Stimulated activated CD4-positive, alpha-beta T cell treated with anti-CD3 and anti-CD28 coated beads, Interleukin-4, amount 100 ng/mL, for 24 hours (primary cell): ENCODE results near the gene ITSN1.

Source experiments
- DNase-seq: peaks from one replicate; pipeline ENCODE4 v3.0.0-alpha.2; 2020

ITSN1 gene

DNA sequence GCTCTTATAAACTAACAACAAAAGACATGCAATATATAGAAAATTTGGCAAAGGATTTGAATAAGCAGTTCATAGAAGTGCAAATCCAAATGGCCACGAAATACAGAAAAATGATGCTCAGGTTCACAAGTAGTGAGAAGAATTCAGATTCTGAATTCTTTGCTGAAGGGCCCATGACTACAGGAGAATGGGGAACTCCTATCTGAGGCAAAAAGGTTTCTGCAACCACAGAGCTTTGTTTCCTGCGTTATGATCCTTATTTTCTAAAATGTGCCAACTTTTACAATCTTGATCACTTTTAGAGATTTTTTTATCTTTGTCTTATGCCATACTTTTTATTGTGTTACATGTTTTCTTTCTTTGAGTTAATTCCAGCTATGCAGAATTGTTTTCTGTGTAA, 91.3 kb downstream of the ITSN1 start:
- no peak for DNase-seq

- no peak for DNase-seq
Measured at GRCh38 chr21:33734291-33734690, 92.0 kb downstream of the ITSN1 start.

DNA sequence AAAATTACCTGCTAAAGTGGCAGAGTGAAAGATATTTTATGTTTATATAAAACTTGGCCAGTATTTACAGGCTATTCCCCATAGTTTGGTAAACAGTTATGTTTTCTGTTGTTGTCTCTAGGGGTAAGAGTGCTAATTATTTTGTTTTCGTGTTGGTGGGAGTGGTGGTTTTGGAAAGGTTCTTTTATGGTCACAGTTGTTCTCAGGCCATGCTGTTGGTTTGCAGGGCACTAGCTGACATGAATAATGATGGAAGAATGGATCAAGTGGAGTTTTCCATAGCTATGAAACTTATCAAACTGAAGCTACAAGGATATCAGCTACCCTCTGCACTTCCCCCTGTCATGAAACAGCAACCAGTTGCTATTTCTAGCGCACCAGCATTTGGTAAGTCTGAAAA, 92.5 kb downstream of the ITSN1 start:
- DNase-seq = no peak

DNA sequence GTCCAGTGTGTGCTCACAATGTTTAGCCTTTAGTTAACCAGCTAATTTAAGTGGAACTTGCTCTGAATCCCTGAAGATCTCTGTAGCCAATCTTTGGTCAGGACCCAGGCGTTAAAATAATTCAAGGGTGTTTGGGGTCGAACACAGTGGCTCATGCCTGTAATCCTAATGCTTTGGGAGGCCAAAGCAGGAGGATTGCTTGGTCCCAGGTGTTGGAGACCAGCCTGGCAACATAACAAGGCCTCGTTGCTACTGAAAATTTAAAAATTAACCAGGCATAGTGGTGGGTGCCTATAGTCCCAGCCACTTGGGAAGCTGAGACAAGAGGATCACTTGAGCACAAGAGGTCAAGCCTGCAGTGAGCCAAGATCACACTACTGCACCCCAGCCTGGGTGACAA, 94.3 kb downstream of the ITSN1 start:
- DNase-seq = no peak

DNA sequence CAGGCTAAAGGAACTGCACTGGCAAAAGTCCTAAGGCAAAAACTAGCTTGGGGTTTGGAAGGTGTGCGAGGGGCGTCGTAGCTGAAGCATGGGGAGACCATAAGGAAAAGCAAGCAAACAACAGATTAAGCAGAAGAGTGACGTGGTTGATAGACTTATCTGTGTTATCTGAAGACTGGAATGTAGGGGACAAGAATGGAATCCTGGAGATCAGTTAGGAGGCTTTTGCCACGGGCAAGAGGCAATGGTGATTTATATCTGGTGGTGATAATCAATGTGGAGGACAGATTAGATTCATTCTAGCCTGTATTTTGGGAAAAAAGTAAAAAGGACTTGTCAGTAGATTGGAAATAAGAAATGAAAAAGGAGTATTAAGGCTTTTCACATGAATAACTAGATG, 97.4 kb downstream of the ITSN1 start:
- no peak for DNase-seq

DNA sequence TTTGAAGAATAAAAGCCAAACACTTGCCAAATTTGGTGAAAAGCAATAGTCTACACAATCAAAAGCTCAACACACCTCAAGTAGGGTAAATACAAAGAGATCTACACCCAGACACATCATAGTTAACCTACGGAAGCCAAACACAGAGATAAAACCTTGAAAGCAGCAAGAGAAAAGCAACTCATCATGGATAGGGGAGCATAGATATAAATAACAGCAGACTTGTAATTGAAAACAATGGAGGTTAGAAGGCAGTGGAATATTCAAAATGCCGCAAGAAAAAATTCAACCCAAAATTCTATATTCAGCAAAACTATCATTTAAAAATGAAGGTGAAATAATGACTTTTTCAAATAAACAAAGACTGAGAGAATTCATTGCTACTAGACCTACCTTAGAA, 105.1 kb downstream of the ITSN1 start:
- DNase-seq = no peak

DNA sequence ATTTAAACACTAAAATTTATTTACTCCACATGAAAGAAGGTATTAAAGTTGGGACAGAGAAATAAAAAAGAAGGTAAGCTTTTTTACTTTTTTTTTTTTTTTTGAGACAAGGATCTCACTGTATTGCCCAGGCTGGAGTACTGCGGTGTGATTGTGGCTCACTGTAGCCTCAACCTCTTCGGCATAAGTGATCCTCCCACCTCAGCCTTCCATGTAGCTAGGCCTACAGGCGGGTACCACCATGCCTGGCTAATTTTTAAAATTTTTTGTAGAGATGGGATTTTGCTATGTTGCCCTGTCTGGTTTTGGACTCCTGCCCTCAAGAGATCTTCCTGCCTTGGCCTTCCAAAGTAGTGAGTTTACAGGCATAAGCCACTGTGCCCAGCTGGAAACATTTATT, 106.6 kb downstream of the ITSN1 start:
- no peak for DNase-seq

- no peak for DNase-seq
Measured at GRCh38 chr21:33750017-33750416, 107.7 kb downstream of the ITSN1 start.

DNA sequence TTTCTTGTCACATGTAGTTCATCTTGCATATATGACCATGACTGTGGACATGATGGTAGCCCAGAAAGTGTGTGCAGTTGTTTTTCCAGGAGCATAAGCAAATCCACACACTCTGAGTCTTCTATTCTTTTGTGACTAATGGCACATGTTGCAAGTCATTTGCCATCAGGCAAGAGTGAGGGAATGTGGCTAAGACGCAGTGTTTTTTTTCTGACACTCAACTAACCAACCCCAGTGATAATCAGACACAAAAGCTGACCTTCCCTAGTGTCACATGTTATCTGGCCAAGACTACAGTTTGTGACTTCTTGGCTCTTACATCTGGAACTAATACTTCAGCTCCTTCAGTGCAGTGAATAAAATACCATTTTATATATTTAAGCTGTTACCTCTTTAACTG, 108.8 kb downstream of the ITSN1 start:
- DNase-seq = no peak

DNA sequence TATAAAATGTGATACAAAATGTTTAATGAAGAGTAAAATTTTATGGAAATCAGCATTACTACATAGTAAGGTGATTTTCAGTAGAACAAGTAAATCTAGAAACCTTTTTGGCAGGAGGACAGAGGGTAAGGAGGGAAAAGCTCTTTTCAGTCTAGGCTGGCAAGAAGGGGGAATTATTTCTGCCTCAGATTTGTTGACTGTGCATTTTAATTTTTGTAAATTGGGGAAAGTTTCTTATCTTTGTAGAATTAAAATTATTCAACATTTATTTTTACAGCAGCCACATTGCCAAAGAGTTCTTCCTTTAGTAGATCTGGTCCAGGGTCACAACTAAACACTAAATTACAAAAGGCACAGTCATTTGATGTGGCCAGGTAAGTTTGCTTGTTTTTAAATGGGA, 109.2 kb downstream of the ITSN1 start:
- DNase-seq = no peak

DNA sequence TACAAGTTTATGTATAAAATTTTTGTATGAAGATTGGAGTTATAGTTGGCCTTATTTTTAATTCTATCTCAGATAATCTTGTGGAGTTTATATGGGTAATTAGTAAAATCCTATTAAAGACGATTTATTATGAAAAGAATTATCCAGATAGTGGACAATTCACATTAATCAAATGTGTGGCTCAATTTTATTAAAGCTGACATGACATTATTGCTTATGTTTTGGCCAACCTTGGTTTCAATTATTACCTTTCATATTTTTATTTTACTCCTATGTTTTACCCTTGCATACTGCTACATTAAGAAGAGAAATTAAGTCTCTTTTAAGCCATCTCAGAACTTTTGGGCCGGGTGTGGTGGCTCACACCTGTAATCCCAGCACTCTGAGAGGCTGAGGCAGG, 110.0 kb downstream of the ITSN1 start:
- no peak for DNase-seq

DNA sequence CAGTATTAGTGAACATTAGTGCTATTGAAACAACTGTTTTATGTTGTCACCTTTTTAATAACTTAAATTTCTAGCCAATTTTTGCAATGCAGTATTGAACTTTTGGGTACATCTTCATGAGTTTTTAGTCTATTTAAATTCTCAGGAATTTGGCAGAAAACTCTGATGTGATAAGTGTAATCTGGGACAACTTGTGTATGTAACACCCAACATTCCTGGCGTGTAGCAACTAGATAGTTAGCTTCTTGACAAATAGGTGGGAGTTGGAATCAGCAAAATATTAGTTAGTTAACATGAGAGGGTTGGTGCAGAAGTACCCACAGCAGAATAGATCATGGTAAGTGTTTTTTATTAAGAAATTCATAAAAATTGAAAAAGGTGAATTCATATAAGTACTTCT, 111.6 kb downstream of the ITSN1 start:
- DNase-seq = no peak

GRCh38 chr21:33754481-33754880, 112.2 kb downstream of the ITSN1 start:
- no peak for DNase-seq

DNA sequence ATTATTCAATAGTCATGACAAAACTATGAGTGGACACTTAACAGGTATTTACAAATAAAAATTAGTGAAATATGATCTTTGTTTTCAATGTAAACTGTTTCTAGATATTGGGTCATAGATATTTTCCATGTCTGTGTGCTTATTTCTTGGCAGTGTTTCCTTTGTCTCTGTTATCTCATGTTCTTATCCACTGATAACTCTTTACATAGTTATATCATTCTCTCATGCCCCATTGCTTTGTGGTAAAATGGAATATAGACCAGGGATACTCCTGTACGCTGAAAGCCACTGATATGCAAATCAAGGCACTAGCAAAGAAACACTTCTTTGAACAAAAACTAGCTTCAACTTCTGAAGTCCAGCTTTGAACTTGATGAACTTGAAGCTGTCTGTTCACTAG, 113.1 kb downstream of the ITSN1 start:
- no peak for DNase-seq

DNA sequence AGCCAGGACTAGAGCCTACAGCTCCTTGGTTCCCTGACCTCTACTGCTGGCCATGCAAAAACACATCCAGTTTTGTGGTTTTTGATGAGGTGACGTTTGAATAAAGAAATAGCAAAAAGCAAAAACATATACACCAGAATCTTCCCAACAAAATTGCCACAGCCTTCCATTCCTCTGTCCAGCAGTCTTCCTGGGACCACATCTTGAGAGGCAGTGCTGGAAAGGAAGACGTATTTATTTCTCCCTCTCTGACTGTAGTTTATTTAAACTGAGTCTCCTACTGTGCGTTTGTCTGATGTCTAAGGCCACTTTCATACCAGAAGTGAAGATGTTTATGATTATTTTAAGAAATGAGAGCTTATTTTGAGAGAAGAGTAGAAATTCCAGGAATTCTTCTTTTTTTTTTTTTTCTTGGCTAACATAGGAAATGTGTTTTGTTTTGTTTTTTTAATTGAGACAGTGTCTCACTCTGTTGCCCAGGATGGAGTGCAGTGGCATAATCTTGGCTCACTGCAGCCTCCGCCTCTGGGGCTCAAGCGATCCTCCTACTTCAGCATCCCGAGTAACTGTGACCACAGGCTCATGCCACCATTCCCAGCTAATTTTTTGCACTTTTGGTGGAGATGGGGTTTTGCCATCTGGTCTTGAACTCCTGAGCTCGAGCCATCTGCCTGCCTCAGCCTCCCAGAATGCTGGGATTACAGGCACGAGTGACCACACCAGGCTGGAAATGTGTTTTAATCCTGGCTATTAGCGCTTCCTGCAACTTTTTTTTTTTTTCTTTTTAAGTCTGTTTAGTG, 118.5 kb downstream of the ITSN1 start:
- DNase-seq = no peak

GRCh38 chr21:33761441-33762036, 119.2 kb downstream of the ITSN1 start:
- DNase-seq = no peak

DNA sequence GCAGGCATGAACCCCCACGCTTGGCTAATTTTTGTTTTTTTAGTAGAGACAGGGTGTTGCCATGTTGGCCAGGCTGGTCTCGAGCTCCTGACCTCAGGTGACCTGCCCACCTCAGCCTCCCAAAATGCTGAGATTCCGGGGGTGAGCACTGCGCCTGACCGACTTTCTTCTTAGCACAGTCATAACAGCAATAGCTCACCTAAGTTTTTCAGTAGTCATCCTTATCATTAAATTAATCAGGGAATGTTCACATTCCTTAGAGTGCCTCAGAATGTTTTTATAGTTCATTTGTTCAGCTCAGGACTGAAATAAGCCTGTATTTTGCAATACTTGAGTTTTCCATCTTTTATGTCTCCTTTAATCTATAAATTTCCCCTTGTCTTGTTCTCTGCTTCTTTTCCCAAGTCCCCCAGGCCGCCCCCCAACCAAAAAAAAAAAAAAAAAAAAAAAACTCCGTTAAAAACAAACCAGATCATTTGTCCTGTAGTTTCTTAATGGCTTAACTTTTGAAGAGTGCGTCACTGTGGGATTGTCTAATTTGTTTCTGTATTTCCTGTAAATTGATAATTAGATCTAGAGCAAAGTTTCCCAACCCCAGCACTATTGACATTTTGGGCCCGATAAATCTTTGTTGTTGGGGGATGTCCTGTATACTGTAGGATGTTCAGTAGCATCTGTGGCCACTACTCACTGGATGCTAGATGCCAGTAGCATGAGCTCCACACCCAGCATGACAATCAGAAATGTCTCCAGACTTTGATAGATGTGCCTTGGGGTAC, 120.7 kb downstream of the ITSN1 start:
- DNase-seq = no peak

DNA sequence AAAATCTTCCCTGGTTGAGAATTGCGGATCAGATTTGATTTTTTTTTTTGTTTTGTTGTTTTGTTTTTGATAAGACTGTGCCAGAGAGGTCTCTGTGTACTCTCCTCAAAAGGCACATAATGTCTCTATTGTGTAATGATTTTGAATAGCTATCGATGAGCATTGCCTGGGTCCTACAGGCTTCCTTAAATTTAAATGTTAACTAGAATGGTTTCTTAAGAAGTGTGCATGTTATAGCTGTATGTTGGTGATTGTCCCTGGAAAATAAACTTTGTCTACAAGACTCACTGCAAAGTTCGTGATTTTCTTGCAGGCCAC, 121.2 kb downstream of the ITSN1 start:
- no peak for DNase-seq

DNA sequence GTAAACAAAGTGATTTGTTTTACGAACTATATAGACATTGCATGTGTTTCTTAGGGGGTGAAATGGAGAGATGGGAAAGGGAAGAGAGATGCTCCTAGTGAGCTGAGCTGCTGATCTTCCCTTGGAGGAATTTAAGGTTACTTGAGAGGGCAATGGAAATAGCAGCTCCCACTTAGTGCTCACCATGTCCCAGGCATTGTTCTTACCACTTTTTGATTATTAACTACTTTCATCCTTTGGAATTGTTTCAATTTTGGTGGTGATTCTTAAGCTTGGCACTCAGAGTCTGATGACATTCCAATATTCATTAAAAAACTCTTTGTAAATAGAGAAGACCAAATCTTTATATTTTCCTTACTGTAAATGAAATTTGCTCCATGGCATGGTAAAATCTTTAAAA, 124.9 kb downstream of the ITSN1 start:
- DNase-seq = no peak

- DNase-seq = no peak
Measured at GRCh38 chr21:33767960-33768359, 125.7 kb downstream of the ITSN1 start.

DNA sequence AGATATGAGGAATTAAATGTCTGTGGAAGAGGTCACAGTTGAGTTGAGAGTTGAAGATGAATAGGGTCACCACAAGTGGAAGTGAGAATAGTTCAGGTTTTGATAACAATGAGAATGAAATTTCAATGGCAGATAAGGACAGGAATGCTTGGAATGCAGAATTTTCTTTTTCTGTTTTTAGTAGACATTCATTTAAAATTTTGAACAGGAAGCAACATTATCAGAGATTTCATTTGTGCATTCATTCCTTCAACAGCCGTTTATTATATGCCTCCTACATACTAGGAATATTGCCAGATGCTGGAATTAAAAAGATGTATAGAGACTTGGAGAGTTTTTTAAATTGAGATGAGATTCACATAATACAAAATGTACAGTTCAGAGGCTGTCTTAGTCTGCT, 126.8 kb downstream of the ITSN1 start:
- no peak for DNase-seq

GRCh38 chr21:33770542-33770941, 128.2 kb downstream of the ITSN1 start:
- DNase-seq = no peak

GRCh38 chr21:33771976-33772375, 129.7 kb downstream of the ITSN1 start:
- DNase-seq = no peak

DNA sequence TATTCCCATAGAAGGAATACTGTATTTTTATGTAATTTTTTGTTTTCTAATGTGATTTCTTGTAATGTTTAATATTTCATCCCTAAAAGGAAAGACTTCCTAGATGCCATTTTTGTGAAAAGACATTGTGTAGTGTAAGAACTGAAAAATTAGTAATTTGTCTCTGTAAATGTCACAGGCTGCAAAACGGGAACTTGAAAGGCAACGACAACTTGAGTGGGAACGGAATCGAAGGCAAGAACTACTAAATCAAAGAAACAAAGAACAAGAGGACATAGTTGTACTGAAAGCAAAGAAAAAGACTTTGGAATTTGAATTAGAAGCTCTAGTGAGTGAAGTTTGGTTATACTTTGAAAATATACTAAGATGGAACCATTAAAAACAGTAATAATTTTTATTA, 132.2 kb downstream of the ITSN1 start:
- no peak for DNase-seq
